Measurements from ENCODE around the gene SLC17A4. TPM values are rescaled to one million over a fixed set of nuclear protein-coding genes. Genes with fewer than 3 reads are reported as not detected.

The SLC17A4 gene
- total and polyA plus RNA-seq, 2 donors (not counting 3 experiments of a cell fraction or from before 2014, with no cell fraction given), result not detected

- DNase-seq (ENCODE audit: low read depth, low spot score), result peak; percentile 82
- no TSS peak for BruUV-seq (replicated peaks)
- H3K27ac ChIP-seq (ENCODE audit: insufficient read depth, low read depth, low read length), result peak overlapping the region; percentile 54
- peaks cover 23% of the 10 kb centered on the region for H3K4me1 ChIP-seq (ENCODE audit: control insufficient read depth, extremely low read depth, insufficient read depth, low read length)
- no peaks in the 10 kb centered on the region for H3K27me3 ChIP-seq (ENCODE audit: control insufficient read depth in 2 of 2, insufficient read depth in 2 of 2, low read length in 2 of 2)
- TF ChIP-seq MYC (IDR thresholded peaks at IDR 0.05; ENCODE audit: low read depth, low read length) (no peak), JUN (IDR thresholded peaks at IDR 0.05; ENCODE audit: borderline replicate concordance, insufficient read depth, insufficient read length, low read depth) (peak; percentile 80), CTCF (IDR thresholded peaks at IDR 0.05; ENCODE audit: extremely low read depth in 1 of 2, insufficient read depth in 1 of 2, low read depth in 1 of 2, low read length in 2 of 2) (no peak), GATA2 (IDR thresholded peaks at IDR 0.05; ENCODE audit: insufficient read depth, insufficient read length, low read depth, low read length) (peak; percentile 61), FOS (IDR thresholded peaks at IDR 0.05; ENCODE audit: borderline replicate concordance, insufficient read depth, low read length) (peak; percentile 85), EZH2 (IDR thresholded peaks at IDR 0.05; ENCODE audit: borderline replicate concordance, low read depth, low read length, severe bottlenecking) (no peak), MAX (IDR thresholded peaks at IDR 0.05; ENCODE audit: insufficient read depth, insufficient read length) (no peak), POLR2AphosphoS5 (IDR thresholded peaks at IDR 0.05; ENCODE audit: insufficient read depth, low read depth, low read length) (peak; percentile 52), POLR2A (IDR thresholded peaks at IDR 0.05; ENCODE audit: low read depth, low read length) (no peak)
- no peaks in the 10 kb centered on the region for H3K79me2 ChIP-seq (ENCODE audit: control insufficient read depth, insufficient read depth, low read length)
- H3K9ac ChIP-seq (replicated peaks; ENCODE audit: extremely low read depth, insufficient read depth, low read length), result no peak overlapping the region
- CTCF ChIA-PET, result interaction anchor here (0.9 to 2.8 kb wide), 11 partner anchors 10 to 491 kb away, joined by 3 to 11 read pairs (median 3); partner anchors contain the start of genes CARMIL1 and SCGN
- POLR2A ChIA-PET, result interaction anchor here (1.0 kb wide), 1 partner anchor 305 kb away, joined by 4 read pairs; a partner anchor contains a TSS
- peak overlapping the region; percentile 50 for H2AFZ ChIP-seq (ENCODE audit: low read depth, low read length)
- no peaks in the 10 kb centered on the region for H4K20me1 ChIP-seq (replicated peaks; ENCODE audit: control insufficient read depth, extremely low read depth, insufficient read depth, low read length)
- intact Hi-C loops (cut with micrococcal nuclease), result loop anchor here (2.0 to 10.0 kb wide), 5 partner anchors 42 to 440 kb away; partner anchors contain the start of genes CARMIL1 and SCGN
- H3K4me3 ChIP-seq (replicated peaks in 1 of 3; ENCODE audit: insufficient read depth in 1 of 3, low read depth in 1 of 3, low read length in 3 of 3), result no peak overlapping the region
- H3K4me2 ChIP-seq (ENCODE audit: insufficient read depth, low read length), result peak overlapping the region; percentile 73
- no peaks in the 10 kb centered on the region for H3K9me1 ChIP-seq (replicated peaks; ENCODE audit: control insufficient read depth, extremely low read depth, insufficient read depth, low read length)
- dilution Hi-C loops (cut with MboI; ENCODE audit: extremely low pct_ligation_motif_present, low sequenced_read_pairs), result no loop called here
- H3K36me3 ChIP-seq (ENCODE audit: control insufficient read depth in 2 of 2, extremely low read depth in 1 of 2, insufficient read depth in 2 of 2, low read length in 2 of 2), result no peaks in the 10 kb centered on the region
- no peaks in the 10 kb centered on the region for H3K9me3 ChIP-seq (replicated peaks; ENCODE audit: control insufficient read depth, insufficient read depth, low read length)
- FAIRE-seq, result peak; percentile 99
Observed at GRCh38 chr6:25714765-25715164, 39.8 kb upstream of the SLC17A4 start.
